WTC11 (cell line): ENCODE data around the gene TMA16. TPM values are rescaled to one million over a fixed set of nuclear protein-coding genes. Genes with fewer than 3 reads are reported as not detected.
A peak's percentile ranks its signal among the peaks of the same experiment; 100 is the strongest.

Experiments used
- ATAC-seq: fragments of 200-7000 bp; cut with Tn5 transposase; 2 replicates; pipeline ENCODE4 v1.10.0; 2021; ENCODE audit warnings: mild to moderate bottlenecking, moderate library complexity
- CTCF ChIA-PET: fragments of 300-600 bp; sonication (Branson Sonifier 250); formaldehyde crosslinking; loops from one replicate; lab custom pipeline; 2021; ENCODE audit warnings: antibody characterized with exemption; lab: Charles Lee
- POLR2A ChIA-PET: fragments of 350-600 bp; sonication (Branson Sonifier 250); formaldehyde crosslinking; loops from one replicate; lab custom pipeline; 2021; ENCODE audit warnings: antibody characterized with exemption; lab: Charles Lee
- DNase-seq: peaks from one replicate; pipeline ENCODE4 v3.0.0; 2021; ENCODE audit warnings: low spot score
- H3K27ac Mint-ChIP-seq: 2 replicates; pipeline ENCODE4 v1.8.0; 2021; ENCODE audit warnings: mixed read lengths
- H3K27me3 Mint-ChIP-seq: 2 replicates; pipeline ENCODE4 v1.8.0; 2021; ENCODE audit warnings: low read depth, mild to moderate bottlenecking, moderate library complexity, mixed read lengths
- H3K36me3 Mint-ChIP-seq: 2 replicates; pipeline ENCODE4 v1.8.0; 2021; ENCODE audit warnings: mixed read lengths
- H3K4me1 Mint-ChIP-seq: 2 replicates; pipeline ENCODE4 v1.8.0; 2022; ENCODE audit warnings: mixed read lengths
- H3K4me3 Mint-ChIP-seq: 2 replicates; pipeline ENCODE4 v1.8.0; 2021; ENCODE audit warnings: mild to moderate bottlenecking, moderate library complexity, mixed read lengths
- H3K9me3 Mint-ChIP-seq: 2 replicates; pipeline ENCODE4 v1.8.0; 2021; ENCODE audit warnings: mixed read lengths
- ESRRA ChIP-seq: sonication (generic); formaldehyde crosslinking; IDR thresholded peaks from 2 replicates; pipeline ENCODE4 v1.8.1; 2022; ENCODE audit warnings: mild to moderate bottlenecking, missing genetic modification reagents, borderline replicate concordance
- FOXJ3 ChIP-seq: sonication (generic); formaldehyde crosslinking; IDR thresholded peaks from 2 replicates; pipeline ENCODE4 v1.9.0; 2021; ENCODE audit warnings: missing genetic modification reagents, mild to moderate bottlenecking, borderline replicate concordance
- JAZF1 ChIP-seq: fragments of 250-450 bp; sonication (Bioruptor Pico); IDR thresholded peaks from 2 replicates; pipeline ENCODE4 v1.9.0; 2021; ENCODE audit warnings: moderate library complexity, mild to moderate bottlenecking, inconsistent platforms
- JUN ChIP-seq: sonication (generic); formaldehyde crosslinking; IDR thresholded peaks from 2 replicates; pipeline ENCODE4 v1.8.0; 2023; ENCODE audit warnings: mild to moderate bottlenecking, missing genetic modification reagents
- NFATC4 ChIP-seq: fragments of 250-450 bp; sonication (Bioruptor Pico); IDR thresholded peaks from 2 replicates; pipeline ENCODE4 v1.9.0; 2021; ENCODE audit warnings: mild to moderate bottlenecking
- RORB ChIP-seq: fragments of 250-450 bp; sonication (Bioruptor Pico); IDR thresholded peaks from 2 replicates; pipeline ENCODE4 v1.9.0; 2021; ENCODE audit warnings: mild to moderate bottlenecking
- SMAD4 ChIP-seq: sonication (generic); formaldehyde crosslinking; IDR thresholded peaks from 2 replicates; pipeline ENCODE4 v1.8.0; 2022; ENCODE audit warnings: mild to moderate bottlenecking, missing genetic modification reagents
- TCF7 ChIP-seq: sonication (generic); formaldehyde crosslinking; IDR thresholded peaks from 2 replicates; pipeline ENCODE4 v1.8.0; 2022; ENCODE audit warnings: mild to moderate bottlenecking, low read depth, missing genetic modification reagents, moderate library complexity
- ZNF219 ChIP-seq: sonication (generic); formaldehyde crosslinking; IDR thresholded peaks from 2 replicates; pipeline ENCODE4 v1.8.0; 2023; ENCODE audit warnings: missing genetic modification reagents, mild to moderate bottlenecking, borderline replicate concordance
- ZNF232 ChIP-seq: sonication (generic); formaldehyde crosslinking; IDR thresholded peaks from 2 replicates; pipeline ENCODE4 v1.8.0; 2022; ENCODE audit warnings: mild to moderate bottlenecking, missing genetic modification reagents
- ZNF671 ChIP-seq: fragments of 250-450 bp; sonication (Bioruptor Pico); IDR thresholded peaks from 2 replicates; pipeline ENCODE4 v1.8.0; 2021; ENCODE audit warnings: mild to moderate bottlenecking
- total RNA-seq: library from RNA; stranded (reverse); gene quantifications from 3 replicates; pipeline ENCODE4 v1.2.3, GENCODE V29; 2021
- TF ChIP-seq, protein P1 (sequence below): sonication (generic); formaldehyde crosslinking; IDR thresholded peaks from 2 replicates; pipeline ENCODE4 v1.8.0; 2023; ENCODE audit warnings: missing genetic modification reagents
- TF ChIP-seq, protein P2 (sequence below): fragments of 250-450 bp; sonication (Bioruptor Pico); IDR thresholded peaks from 2 replicates; pipeline ENCODE4 v1.9.0; 2021; ENCODE audit warnings: mild to moderate bottlenecking, borderline replicate concordance
- TF ChIP-seq, protein P3 (sequence below): sonication (generic); formaldehyde crosslinking; IDR thresholded peaks from 2 replicates; pipeline ENCODE4 v1.8.1; 2023; ENCODE audit warnings: mild to moderate bottlenecking, missing genetic modification reagents
- TF ChIP-seq, protein P4 (sequence below): sonication (generic); formaldehyde crosslinking; IDR thresholded peaks from 2 replicates; pipeline ENCODE4 v1.8.1; 2022; ENCODE audit warnings: mild to moderate bottlenecking, missing genetic modification reagents, moderate library complexity, borderline replicate concordance
- TF ChIP-seq, protein P5 (sequence below): sonication (generic); formaldehyde crosslinking; IDR thresholded peaks from 2 replicates; pipeline ENCODE4 v1.8.1; 2023; ENCODE audit warnings: mild to moderate bottlenecking, missing genetic modification reagents, moderate library complexity
- TF ChIP-seq, protein P6 (sequence below): fragments of 200-600 bp; IDR thresholded peaks from 2 replicates; pipeline ENCODE4 v1.8.0; 2022; ENCODE audit warnings: antibody characterized with exemption
- TF ChIP-seq, protein P7 (sequence below): sonication (generic); formaldehyde crosslinking; IDR thresholded peaks from 2 replicates; pipeline ENCODE4 v1.8.1; 2022; ENCODE audit warnings: low read depth, mild to moderate bottlenecking, moderate library complexity, missing genetic modification reagents, borderline replicate concordance
- TF ChIP-seq, protein P8 (sequence below): sonication (generic); formaldehyde crosslinking; IDR thresholded peaks from 2 replicates; pipeline ENCODE4 v1.8.1; 2023; ENCODE audit warnings: mild to moderate bottlenecking, missing genetic modification reagents, borderline replicate concordance

The TMA16 gene
- total RNA-seq, 1 experiment from 2014 or later, result 63.7 TPM

DNA sequence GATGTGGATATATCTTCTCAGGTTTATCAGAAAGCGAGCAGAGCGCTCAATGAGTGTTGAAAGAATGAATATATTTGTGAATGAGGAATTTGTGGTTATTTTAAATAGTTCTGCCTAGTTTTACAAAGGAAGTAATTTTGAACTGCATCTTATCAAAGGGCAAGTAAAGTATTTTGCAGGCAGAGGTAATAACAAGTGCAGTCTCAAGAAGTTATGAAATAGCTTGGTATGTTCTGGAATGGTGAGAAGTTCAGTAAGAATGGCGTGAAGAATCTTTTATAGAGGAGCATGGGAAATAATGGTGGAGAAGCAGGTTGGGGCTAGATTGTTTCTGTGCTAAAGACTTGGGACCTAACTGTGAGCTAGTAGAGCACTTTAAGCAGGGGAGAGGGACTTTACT is 10.9 kb downstream of the TMA16 start:
- CTCF ChIA-PET, result interaction anchor here (0.7 to 2.2 kb wide), 2 partner anchors 45 to 174 kb away, joined by 3 to 10 read pairs; no protein-coding TSS in a partner anchor
- H3K4me1 Mint-ChIP-seq, result peaks cover 32% of the 10 kb centered on the region
- peak overlapping the region; percentile 10; the same call in 1 of the 2 replicates for H3K27ac Mint-ChIP-seq
- ATAC-seq, result no peak
- H3K36me3 Mint-ChIP-seq, result peaks cover 25% of the 10 kb centered on the region
- POLR2A ChIA-PET, result interaction anchor here (0.5 kb wide), 1 partner anchor 44 kb away, joined by 5 read pairs; no protein-coding TSS in a partner anchor
- TF ChIP-seq, protein P1, sequence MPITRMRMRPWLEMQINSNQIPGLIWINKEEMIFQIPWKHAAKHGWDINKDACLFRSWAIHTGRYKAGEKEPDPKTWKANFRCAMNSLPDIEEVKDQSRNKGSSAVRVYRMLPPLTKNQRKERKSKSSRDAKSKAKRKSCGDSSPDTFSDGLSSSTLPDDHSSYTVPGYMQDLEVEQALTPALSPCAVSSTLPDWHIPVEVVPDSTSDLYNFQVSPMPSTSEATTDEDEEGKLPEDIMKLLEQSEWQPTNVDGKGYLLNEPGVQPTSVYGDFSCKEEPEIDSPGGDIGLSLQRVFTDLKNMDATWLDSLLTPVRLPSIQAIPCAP, result no peak
- TF ChIP-seq RORB (CRISPR knock-in tag) (no peak), ZNF671 (CRISPR knock-in tag) (no peak), NFATC4 (CRISPR knock-in tag) (no peak)
- peaks cover 5% of the 10 kb centered on the region for H3K9me3 Mint-ChIP-seq
- no peaks in the 10 kb centered on the region for H3K27me3 Mint-ChIP-seq
- H3K4me3 Mint-ChIP-seq, result no peak overlapping the region
- no peak for DNase-seq

DNA sequence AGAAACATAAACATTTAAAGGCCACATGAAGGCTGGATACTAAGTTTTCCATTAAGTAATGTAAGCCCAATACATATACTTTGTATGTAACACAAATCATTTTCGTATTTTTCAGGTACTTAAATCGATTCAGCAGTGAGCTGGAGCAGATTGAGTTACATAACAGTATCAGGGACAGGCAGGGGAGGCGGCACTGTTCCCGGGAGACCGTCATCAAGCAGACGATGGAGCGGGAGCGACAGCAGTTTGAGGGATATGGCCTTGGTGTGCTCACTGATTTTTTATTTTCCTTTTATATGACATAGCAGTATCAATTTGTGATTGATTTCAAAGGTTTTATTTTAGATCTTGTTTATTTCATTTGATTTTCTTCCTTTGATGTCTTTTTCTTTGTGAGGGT is 20.7 kb downstream of the TMA16 start:
- ATAC-seq, result no peak
- DNase-seq, result no peak
- H3K36me3 Mint-ChIP-seq, result peaks cover 67% of the 10 kb centered on the region
- H3K4me1 Mint-ChIP-seq, result peaks cover 3% of the 10 kb centered on the region; the same call in 1 of the 2 replicates
- no peaks in the 10 kb centered on the region for H3K27me3 Mint-ChIP-seq
- POLR2A ChIA-PET, result no interaction called here
- H3K9me3 Mint-ChIP-seq, result no peaks in the 10 kb centered on the region
- H3K27ac Mint-ChIP-seq, result no peak overlapping the region
- H3K4me3 Mint-ChIP-seq, result no peak overlapping the region
- CTCF ChIA-PET, result no interaction called here
- TF ChIP-seq ZNF219 (CRISPR knock-in tag) (no peak), SMAD4 (no peak), ESRRA (CRISPR knock-in tag) (no peak), ZNF232 (CRISPR knock-in tag) (no peak), JUN (CRISPR knock-in tag) (no peak), JAZF1 (CRISPR knock-in tag) (no peak), FOXJ3 (CRISPR knock-in tag) (no peak), TCF7 (no peak)
- TF ChIP-seq, protein P2, sequence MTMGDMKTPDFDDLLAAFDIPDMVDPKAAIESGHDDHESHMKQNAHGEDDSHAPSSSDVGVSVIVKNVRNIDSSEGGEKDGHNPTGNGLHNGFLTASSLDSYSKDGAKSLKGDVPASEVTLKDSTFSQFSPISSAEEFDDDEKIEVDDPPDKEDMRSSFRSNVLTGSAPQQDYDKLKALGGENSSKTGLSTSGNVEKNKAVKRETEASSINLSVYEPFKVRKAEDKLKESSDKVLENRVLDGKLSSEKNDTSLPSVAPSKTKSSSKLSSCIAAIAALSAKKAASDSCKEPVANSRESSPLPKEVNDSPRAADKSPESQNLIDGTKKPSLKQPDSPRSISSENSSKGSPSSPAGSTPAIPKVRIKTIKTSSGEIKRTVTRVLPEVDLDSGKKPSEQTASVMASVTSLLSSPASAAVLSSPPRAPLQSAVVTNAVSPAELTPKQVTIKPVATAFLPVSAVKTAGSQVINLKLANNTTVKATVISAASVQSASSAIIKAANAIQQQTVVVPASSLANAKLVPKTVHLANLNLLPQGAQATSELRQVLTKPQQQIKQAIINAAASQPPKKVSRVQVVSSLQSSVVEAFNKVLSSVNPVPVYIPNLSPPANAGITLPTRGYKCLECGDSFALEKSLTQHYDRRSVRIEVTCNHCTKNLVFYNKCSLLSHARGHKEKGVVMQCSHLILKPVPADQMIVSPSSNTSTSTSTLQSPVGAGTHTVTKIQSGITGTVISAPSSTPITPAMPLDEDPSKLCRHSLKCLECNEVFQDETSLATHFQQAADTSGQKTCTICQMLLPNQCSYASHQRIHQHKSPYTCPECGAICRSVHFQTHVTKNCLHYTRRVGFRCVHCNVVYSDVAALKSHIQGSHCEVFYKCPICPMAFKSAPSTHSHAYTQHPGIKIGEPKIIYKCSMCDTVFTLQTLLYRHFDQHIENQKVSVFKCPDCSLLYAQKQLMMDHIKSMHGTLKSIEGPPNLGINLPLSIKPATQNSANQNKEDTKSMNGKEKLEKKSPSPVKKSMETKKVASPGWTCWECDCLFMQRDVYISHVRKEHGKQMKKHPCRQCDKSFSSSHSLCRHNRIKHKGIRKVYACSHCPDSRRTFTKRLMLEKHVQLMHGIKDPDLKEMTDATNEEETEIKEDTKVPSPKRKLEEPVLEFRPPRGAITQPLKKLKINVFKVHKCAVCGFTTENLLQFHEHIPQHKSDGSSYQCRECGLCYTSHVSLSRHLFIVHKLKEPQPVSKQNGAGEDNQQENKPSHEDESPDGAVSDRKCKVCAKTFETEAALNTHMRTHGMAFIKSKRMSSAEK (CRISPR knock-in tag), result no peak
- TF ChIP-seq, protein P3, sequence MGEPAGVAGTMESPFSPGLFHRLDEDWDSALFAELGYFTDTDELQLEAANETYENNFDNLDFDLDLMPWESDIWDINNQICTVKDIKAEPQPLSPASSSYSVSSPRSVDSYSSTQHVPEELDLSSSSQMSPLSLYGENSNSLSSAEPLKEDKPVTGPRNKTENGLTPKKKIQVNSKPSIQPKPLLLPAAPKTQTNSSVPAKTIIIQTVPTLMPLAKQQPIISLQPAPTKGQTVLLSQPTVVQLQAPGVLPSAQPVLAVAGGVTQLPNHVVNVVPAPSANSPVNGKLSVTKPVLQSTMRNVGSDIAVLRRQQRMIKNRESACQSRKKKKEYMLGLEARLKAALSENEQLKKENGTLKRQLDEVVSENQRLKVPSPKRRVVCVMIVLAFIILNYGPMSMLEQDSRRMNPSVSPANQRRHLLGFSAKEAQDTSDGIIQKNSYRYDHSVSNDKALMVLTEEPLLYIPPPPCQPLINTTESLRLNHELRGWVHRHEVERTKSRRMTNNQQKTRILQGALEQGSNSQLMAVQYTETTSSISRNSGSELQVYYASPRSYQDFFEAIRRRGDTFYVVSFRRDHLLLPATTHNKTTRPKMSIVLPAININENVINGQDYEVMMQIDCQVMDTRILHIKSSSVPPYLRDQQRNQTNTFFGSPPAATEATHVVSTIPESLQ, result no peak
- TF ChIP-seq, protein P4, sequence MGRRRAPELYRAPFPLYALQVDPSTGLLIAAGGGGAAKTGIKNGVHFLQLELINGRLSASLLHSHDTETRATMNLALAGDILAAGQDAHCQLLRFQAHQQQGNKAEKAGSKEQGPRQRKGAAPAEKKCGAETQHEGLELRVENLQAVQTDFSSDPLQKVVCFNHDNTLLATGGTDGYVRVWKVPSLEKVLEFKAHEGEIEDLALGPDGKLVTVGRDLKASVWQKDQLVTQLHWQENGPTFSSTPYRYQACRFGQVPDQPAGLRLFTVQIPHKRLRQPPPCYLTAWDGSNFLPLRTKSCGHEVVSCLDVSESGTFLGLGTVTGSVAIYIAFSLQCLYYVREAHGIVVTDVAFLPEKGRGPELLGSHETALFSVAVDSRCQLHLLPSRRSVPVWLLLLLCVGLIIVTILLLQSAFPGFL, result no peak
- TF ChIP-seq, protein P5, sequence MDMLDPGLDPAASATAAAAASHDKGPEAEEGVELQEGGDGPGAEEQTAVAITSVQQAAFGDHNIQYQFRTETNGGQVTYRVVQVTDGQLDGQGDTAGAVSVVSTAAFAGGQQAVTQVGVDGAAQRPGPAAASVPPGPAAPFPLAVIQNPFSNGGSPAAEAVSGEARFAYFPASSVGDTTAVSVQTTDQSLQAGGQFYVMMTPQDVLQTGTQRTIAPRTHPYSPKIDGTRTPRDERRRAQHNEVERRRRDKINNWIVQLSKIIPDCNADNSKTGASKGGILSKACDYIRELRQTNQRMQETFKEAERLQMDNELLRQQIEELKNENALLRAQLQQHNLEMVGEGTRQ (CRISPR knock-in tag), result no peak
- TF ChIP-seq, protein P6, sequence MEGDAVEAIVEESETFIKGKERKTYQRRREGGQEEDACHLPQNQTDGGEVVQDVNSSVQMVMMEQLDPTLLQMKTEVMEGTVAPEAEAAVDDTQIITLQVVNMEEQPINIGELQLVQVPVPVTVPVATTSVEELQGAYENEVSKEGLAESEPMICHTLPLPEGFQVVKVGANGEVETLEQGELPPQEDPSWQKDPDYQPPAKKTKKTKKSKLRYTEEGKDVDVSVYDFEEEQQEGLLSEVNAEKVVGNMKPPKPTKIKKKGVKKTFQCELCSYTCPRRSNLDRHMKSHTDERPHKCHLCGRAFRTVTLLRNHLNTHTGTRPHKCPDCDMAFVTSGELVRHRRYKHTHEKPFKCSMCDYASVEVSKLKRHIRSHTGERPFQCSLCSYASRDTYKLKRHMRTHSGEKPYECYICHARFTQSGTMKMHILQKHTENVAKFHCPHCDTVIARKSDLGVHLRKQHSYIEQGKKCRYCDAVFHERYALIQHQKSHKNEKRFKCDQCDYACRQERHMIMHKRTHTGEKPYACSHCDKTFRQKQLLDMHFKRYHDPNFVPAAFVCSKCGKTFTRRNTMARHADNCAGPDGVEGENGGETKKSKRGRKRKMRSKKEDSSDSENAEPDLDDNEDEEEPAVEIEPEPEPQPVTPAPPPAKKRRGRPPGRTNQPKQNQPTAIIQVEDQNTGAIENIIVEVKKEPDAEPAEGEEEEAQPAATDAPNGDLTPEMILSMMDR, result no peak
- TF ChIP-seq, protein P7, sequence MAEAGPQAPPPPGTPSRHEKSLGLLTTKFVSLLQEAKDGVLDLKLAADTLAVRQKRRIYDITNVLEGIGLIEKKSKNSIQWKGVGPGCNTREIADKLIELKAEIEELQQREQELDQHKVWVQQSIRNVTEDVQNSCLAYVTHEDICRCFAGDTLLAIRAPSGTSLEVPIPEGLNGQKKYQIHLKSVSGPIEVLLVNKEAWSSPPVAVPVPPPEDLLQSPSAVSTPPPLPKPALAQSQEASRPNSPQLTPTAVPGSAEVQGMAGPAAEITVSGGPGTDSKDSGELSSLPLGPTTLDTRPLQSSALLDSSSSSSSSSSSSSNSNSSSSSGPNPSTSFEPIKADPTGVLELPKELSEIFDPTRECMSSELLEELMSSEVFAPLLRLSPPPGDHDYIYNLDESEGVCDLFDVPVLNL, result no peak
- TF ChIP-seq, protein P8, sequence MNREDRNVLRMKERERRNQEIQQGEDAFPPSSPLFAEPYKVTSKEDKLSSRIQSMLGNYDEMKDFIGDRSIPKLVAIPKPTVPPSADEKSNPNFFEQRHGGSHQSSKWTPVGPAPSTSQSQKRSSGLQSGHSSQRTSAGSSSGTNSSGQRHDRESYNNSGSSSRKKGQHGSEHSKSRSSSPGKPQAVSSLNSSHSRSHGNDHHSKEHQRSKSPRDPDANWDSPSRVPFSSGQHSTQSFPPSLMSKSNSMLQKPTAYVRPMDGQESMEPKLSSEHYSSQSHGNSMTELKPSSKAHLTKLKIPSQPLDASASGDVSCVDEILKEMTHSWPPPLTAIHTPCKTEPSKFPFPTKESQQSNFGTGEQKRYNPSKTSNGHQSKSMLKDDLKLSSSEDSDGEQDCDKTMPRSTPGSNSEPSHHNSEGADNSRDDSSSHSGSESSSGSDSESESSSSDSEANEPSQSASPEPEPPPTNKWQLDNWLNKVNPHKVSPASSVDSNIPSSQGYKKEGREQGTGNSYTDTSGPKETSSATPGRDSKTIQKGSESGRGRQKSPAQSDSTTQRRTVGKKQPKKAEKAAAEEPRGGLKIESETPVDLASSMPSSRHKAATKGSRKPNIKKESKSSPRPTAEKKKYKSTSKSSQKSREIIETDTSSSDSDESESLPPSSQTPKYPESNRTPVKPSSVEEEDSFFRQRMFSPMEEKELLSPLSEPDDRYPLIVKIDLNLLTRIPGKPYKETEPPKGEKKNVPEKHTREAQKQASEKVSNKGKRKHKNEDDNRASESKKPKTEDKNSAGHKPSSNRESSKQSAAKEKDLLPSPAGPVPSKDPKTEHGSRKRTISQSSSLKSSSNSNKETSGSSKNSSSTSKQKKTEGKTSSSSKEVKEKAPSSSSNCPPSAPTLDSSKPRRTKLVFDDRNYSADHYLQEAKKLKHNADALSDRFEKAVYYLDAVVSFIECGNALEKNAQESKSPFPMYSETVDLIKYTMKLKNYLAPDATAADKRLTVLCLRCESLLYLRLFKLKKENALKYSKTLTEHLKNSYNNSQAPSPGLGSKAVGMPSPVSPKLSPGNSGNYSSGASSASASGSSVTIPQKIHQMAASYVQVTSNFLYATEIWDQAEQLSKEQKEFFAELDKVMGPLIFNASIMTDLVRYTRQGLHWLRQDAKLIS (CRISPR knock-in tag), result no peak
